HG02571 (cell line): ENCODE measurements around the gene RPN2.

ENCODE experiments used
- ATAC-seq: cut with Tn5 transposase; IDR thresholded peaks from one replicate; pipeline ENCODE4 v1.9.1; 2021; ENCODE audit warnings: mild to moderate bottlenecking, moderate library complexity; ENCODE audit not compliant: unreplicated experiment

Gene RPN2

GRCh38 chr20:37238935-37239451, 59.9 kb downstream of the RPN2 start:
- no peak for ATAC-seq

- no peak for ATAC-seq
Observed at GRCh38 chr20:37240337-37241067, 61.4 kb downstream of the RPN2 start.

- ATAC-seq, result no peak
Observed at GRCh38 chr20:37242503-37242902, 63.4 kb downstream of the RPN2 start.

GRCh38 chr20:37243076-37243936, 64.2 kb downstream of the RPN2 start:
- no peak for ATAC-seq

GRCh38 chr20:37243937-37244571, 64.9 kb downstream of the RPN2 start:
- ATAC-seq, result no peak

- ATAC-seq, result no peak
Observed at GRCh38 chr20:37244572-37244957, 65.4 kb downstream of the RPN2 start.

GRCh38 chr20:37245216-37246150, 66.4 kb downstream of the RPN2 start:
- ATAC-seq, result no peak

- no peak for ATAC-seq
Observed at GRCh38 chr20:37246736-37247135, 67.6 kb downstream of the RPN2 start.

GRCh38 chr20:37247547-37247946, 68.4 kb downstream of the RPN2 start:
- ATAC-seq, result no peak

- ATAC-seq, result no peak
Observed at GRCh38 chr20:37249304-37249703, 70.2 kb downstream of the RPN2 start.

- no peak for ATAC-seq
Observed at GRCh38 chr20:37251825-37252477, 72.8 kb downstream of the RPN2 start.

GRCh38 chr20:37253087-37253486, 74.0 kb downstream of the RPN2 start:
- ATAC-seq, result no peak

- no peak for ATAC-seq
Observed at GRCh38 chr20:37254114-37254878, 75.2 kb downstream of the RPN2 start.

GRCh38 chr20:37256286-37256685, 77.2 kb downstream of the RPN2 start:
- ATAC-seq, result no peak

GRCh38 chr20:37257530-37257929, 78.4 kb downstream of the RPN2 start:
- no peak for ATAC-seq

GRCh38 chr20:37257988-37258387, 78.9 kb downstream of the RPN2 start:
- no peak for ATAC-seq

GRCh38 chr20:37259031-37259430, 79.9 kb downstream of the RPN2 start:
- ATAC-seq, result no peak

GRCh38 chr20:37259865-37260264, 80.7 kb downstream of the RPN2 start:
- ATAC-seq, result no peak

- no peak for ATAC-seq
Observed at GRCh38 chr20:37260923-37261322, 81.8 kb downstream of the RPN2 start.
